ENCODE results near the gene GJA5. TPM values are rescaled to one million over a fixed set of nuclear protein-coding genes. Genes with fewer than 3 reads are reported as not detected.

The GJA5 gene
- total RNA-seq, 6 experiments from 2014 or later = 0.12 to 1.2 (median 0.56) TPM

DNA sequence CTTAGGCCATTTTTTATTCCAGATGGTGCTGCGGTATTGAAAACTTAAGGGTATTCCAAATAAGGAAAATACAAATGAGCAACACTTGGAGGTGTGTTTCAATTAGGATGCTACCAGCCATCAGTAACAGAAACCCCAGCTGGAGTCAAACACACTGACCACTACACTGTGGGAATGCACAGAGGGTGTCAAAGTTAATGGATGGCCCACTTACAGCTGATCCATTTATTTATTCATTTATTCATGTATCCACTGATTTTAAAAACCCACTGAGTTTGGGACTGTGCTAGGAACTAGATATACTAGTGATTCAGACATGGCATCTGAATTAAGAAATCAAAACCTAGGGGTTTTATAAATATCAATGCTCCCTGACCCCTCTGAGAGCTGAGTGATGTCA, 24.5 kb upstream of the GJA5 start:
- H3K4me3 ChIP-seq = no peak overlapping the region
- no peak overlapping the region for H3K27ac ChIP-seq
- H3K36me3 ChIP-seq = no peaks in the 10 kb centered on the region
- TF ChIP-seq POLR2A (IDR thresholded peaks at IDR 0.05) (no peak), CTCF (IDR thresholded peaks at IDR 0.05) (no peak)
- H3K4me1 ChIP-seq = no peaks in the 10 kb centered on the region
- DNase-seq (no peak), ATAC-seq (no peak)
- no peaks in the 10 kb centered on the region for H3K9me3 ChIP-seq
- 100% methylated on average over 1 of the region's 1 CpG for WGBS (ENCODE audit: insufficient coverage, low coverage, low lambda C conversion rate, missing lambda C conversion rate)
- H3K27me3 ChIP-seq = no peaks in the 10 kb centered on the region
- intact Hi-C loops (cut with DNase I) = no loop called here

GRCh38 chr1:147781056-147781471, 20.7 kb upstream of the GJA5 start:
- DNase-seq (no peak), ATAC-seq (peak in 2 of 4 donors; percentile 16 to 35)
- Histone ChIP-seq H3K4me3 (no peak overlapping the region), H3K36me3 (no peaks in the 10 kb centered on the region), H3K9me3 (no peaks in the 10 kb centered on the region), H3K27me3 (no peaks in the 10 kb centered on the region), H3K4me1 (no peaks in the 10 kb centered on the region), H3K27ac (no peak overlapping the region)
- TF ChIP-seq POLR2A (IDR thresholded peaks at IDR 0.05) = no peak
- no peak for TF ChIP-seq CTCF (IDR thresholded peaks at IDR 0.05)
- intact Hi-C loops (cut with DNase I) = no loop called here
- 58% methylated on average over 3 of the region's 3 CpGs for WGBS (ENCODE audit: insufficient coverage, low coverage, low lambda C conversion rate, missing lambda C conversion rate)

GRCh38 chr1:147777694-147778093, 17.3 kb upstream of the GJA5 start:
- no peaks in the 10 kb centered on the region for H3K27me3 ChIP-seq

DNA sequence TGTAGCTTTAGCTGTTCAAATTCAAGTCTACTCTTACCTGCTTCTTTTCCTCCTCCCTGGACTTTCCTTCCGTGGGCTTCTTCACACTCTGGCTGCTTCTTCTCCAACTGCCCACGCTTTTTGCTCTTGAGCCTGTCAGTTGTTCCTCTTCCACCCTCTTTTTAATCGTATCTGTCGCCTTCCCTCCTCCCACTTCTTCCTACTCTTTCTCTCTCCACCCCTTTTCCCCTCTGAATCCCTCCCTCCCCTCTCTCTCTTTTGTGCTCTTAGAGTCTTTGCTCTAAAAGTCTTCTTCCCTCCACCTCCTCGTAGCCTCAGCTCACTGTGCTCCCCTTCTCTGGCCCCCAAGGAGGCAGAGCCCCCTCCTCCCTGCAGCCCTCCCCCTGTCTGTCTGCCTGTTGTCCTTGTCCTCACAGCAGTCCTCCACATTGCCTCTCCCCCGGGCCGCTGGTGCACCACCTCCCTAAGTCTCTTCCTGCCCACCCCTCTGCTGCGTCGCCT, 12.9 kb upstream of the GJA5 start:
- WGBS (ENCODE audit: insufficient coverage, low coverage, low lambda C conversion rate, missing lambda C conversion rate) = 23% methylated on average over 9 of the region's 9 CpGs
- no peaks in the 10 kb centered on the region for H3K27me3 ChIP-seq
- H3K4me1 ChIP-seq = no peaks in the 10 kb centered on the region
- H3K4me3 ChIP-seq = no peak overlapping the region
- TF ChIP-seq POLR2A (IDR thresholded peaks at IDR 0.05) (no peak), CTCF (IDR thresholded peaks at IDR 0.05) (no peak)
- H3K27ac ChIP-seq = no peak overlapping the region
- intact Hi-C loops (cut with DNase I) = no loop called here
- DNase-seq (no peak), ATAC-seq (no peak)
- no peaks in the 10 kb centered on the region for H3K36me3 ChIP-seq
- no peaks in the 10 kb centered on the region for H3K9me3 ChIP-seq

More at GRCh38 chr1:147777694-147778093, 17.3 kb upstream of the GJA5 start:
- intact Hi-C loops (cut with DNase I) = no loop called here
- Histone ChIP-seq H3K36me3 (no peaks in the 10 kb centered on the region), H3K4me3 (no peak overlapping the region), H3K27ac (no peak overlapping the region), H3K9me3 (no peaks in the 10 kb centered on the region), H3K4me1 (no peaks in the 10 kb centered on the region)
- WGBS (ENCODE audit: insufficient coverage, low coverage, low lambda C conversion rate, missing lambda C conversion rate) = 77% methylated on average over 2 of the region's 5 CpGs
- ATAC-seq = no peak
- DNase-seq = no peak
- no peak for TF ChIP-seq CTCF (IDR thresholded peaks at IDR 0.05)
- TF ChIP-seq POLR2A (IDR thresholded peaks at IDR 0.05) = no peak

DNA sequence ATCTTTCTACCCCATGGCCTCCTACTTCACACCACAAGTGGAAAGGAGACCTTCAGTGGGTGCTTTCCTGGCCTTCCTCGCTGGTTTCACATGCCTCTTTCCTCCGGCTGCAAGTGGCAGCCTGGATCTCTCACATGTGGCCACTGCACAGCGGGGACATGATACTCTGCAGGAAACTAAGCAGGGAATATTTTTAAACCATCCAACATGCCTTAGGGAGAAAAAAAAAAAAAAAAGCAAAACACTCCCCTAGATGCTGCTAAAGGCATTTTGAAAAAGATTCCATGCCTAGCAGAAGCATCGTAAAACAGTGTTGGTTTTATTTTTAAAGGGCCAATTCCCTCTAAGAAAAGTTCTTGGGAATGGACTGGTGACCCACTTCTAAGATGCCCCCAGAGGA, 12.2 kb upstream of the GJA5 start:
- no peak for ATAC-seq
- H3K27ac ChIP-seq = no peak overlapping the region
- no peaks in the 10 kb centered on the region for H3K36me3 ChIP-seq
- TF ChIP-seq POLR2A (IDR thresholded peaks at IDR 0.05) (no peak), CTCF (IDR thresholded peaks at IDR 0.05) (no peak)
- no peaks in the 10 kb centered on the region for H3K9me3 ChIP-seq
- WGBS (ENCODE audit: insufficient coverage, low coverage, low lambda C conversion rate, missing lambda C conversion rate) = 43% methylated on average over 3 of the region's 4 CpGs
- H3K27me3 ChIP-seq = no peaks in the 10 kb centered on the region
- no peaks in the 10 kb centered on the region for H3K4me1 ChIP-seq
- DNase-seq = no peak
- no peak overlapping the region for H3K4me3 ChIP-seq
- intact Hi-C loops (cut with DNase I) = no loop called here

Data from right lobe of liver (tissue), 6 donors.